HG03521 (cell line): ENCODE data around the gene CCZ1.
A peak's percentile ranks its signal among the peaks of the same experiment; 100 is the strongest.
"Not testable (repeated sequence)": the region's sequence is repeated elsewhere in the genome, so short reads cannot be mapped to it uniquely, and the experiment has no call there.

Experiments
- ATAC-seq: cut with Tn5 transposase; IDR thresholded peaks from one replicate; pipeline ENCODE4 v1.9.1; 2021; ENCODE audit warnings: mild to moderate bottlenecking, moderate library complexity; ENCODE audit not compliant: unreplicated experiment

The CCZ1 gene

DNA sequence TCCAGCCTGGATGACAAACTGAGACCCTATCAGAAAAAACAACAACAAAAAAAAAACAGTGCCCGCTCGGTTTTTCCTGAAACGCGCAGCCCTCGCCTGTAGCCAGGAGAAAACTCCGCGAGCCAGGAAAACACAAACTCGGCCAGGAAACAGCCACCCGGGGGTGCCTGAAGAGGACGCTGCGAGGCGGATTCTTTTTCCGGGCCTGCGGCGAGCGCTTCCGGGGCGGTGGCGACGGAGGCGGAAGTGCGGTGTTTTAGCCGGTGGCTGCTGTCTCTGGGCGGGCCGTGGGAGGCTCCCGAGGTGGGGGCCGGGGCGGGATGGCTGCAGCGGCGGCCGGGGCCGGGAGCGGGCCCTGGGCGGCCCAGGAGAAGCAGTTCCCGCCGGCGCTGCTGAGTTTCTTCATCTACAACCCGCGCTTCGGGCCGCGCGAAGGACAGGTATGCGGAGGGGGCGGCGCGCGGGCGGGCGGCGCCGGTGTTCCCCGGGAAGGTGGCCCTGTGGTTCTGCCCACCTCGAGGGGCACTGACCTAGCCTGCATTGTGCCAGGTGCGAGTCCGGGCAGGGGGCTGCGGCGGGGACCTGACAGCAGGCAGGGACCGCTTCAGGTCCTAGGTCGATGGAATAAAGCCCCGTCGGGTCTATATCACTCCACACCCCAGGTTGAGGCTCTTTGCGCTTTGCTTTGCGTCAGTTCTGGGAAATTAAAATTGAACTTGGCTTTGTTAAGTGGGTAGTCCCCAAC, at the start of gene CCZ1:
Gene CCZ1, plus strand, starts transcription at position 254 of the 745 bp plus-strand sequence. Its CDS starts 67 bp downstream, at position 321.
- ATAC-seq, result peak; percentile 87

DNA sequence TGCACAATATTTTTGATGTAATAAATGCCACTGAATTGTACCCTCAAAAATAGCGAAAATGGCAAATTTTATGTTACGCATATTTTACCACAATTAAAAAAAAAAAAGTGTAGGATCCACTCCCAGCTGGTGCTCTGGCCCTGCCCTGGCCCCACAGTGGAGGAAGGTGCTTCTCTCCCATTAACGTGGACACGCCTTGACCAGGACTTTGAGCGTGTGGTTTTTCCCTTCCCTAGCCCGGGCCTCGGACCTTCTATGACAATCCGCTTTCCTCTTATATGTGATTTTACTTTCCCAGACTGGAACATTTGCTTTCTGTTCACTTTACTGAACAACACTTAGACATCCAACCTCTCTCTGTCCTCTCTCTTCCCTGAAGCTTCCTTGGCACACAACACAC, 47.6 kb upstream of the CCZ1 start:
- no peak for ATAC-seq

DNA sequence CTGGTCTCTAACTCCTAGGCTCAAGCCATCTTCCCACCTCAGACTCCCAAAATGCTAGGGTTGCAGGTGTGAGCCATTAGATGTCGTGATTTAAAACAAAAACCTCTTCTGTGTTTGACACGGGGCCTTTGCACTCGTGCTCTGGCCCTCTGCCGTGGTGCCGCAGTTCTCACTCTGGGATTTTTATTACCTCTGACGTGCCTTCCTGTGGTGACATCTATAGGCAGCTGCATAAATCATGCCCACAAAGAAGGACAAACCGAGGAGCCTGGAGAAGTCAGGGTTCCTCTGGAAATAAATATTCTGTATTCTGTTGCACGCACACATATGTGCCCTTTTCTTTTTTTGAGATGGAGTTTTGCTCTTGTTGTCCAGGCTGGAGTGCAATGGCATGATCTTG, 43.8 kb upstream of the CCZ1 start:
- no peak for ATAC-seq

DNA sequence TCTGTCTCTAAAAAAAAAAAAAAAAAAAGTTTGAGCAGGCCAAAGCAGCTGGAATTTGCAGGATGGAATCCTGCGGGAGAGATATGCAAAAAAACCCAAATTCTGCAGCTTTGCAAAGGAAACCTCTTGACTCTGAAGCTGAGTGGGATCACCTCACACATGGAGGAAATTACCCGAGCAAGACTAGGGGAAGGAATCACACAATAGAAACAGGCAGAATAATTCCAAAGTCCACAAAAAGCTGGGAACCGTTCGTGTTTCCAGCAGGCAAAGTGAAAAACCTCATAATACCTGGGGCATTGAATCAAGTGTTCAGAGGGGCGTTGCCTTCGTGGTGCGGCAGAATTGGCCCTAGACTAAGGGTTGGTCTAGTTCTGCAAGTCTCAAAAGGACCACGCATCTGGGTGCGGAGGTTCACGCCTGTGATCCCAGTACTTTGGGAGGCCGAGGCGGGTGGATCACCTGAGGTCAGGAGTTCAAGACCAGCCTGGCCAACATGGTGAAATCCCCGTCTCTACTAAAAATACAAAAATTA, 41.4 kb upstream of the CCZ1 start:
- not testable (repeated sequence) for ATAC-seq

DNA sequence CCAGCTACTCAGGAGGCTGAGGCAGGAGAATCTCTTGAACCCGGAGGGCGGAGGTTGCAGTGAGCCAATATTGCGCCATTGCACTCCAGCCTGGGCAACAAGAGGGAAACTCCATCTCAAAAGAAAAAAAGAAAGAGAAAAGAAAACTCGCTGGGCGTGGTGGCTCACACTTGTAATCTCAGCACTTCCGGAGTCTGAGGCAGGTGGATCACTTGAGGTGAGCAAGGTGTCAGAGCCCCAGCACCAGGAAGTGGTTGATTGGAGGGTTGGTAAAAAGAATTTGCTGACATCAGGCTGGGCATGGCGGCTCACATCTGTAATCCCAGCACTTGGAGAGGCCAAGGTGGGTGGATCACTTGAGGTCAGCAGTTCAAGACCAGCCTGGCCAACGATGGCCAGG, 40.0 kb upstream of the CCZ1 start:
- ATAC-seq, result not testable (repeated sequence)

DNA sequence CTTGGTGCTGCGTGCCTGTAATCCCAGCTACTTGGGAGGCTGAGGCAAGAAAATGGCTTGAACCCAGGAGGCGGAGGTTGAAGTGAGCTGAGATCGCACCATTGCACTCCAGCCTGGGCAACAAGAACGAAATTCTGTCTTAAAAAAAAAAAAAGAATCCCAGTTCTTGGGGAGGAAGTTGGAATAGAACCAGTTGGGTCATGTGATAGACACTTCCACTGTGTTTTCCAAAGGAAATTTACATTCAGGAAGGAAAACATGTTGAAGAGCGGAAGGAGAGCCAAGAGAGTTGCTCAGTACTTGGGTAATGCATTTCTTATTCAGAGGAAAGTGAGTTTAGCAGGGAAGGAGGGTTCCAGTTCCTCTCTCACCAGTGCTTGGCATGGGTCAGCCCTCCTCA, 37.3 kb upstream of the CCZ1 start:
- not testable (repeated sequence) for ATAC-seq

DNA sequence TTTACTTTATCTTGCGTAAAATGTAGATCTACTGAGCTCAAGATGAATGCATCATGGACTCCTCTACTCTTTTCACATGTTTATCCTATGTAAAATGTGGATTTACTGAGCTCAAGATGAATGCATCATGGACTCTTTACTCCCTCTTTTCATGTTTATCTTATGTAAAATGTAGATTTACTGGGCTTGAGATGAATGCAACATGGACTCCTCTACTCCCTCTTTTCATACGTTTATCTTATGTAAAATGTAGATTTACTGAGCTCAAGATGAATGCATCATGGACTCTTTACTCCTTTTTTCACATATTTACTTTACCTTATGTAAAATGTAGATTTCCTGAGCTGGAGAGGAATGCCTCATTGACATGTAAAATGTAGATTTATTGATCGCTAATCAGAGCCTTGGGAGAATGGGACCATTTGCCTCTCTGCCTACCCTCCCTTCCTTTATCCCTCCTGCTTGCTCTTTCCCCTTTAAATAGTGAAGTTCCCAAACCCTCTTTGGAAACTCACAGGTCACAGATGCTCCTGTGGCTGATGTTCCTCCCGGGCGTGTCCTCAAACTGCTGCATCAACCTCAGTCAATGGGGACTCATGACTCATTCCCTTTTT, 35.7 kb upstream of the CCZ1 start:
- not testable (repeated sequence) for ATAC-seq

DNA sequence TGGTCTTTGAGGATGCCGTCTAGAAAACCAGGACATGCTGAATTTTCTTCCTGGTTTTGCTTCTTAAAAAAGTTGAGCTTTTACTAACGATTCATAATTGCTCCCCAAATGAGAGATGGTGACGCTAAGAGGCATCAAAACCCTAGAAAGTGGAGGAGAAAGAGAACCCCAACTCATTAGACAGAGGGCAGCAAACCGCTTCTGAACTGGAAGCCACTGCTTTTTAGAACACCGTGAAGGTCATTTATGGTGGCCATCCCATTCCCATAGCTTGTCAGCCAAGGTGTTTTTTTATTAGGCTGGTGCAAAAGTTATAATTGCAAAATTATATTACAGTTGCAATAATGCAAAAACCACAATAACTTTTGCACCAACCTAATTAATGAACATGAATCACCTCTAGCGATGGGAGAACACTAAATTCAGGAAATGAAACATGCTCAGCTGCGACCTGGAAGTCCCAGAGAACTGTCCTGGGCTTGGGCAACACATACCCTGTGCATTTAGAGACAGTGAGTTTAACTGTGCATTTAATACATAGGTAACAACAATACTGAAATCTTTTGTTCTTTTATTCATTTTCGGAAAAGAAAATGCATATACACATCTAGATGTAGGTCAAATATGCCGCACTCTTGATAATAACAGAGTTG, 33.1 kb upstream of the CCZ1 start:
- ATAC-seq, result not testable (repeated sequence)

DNA sequence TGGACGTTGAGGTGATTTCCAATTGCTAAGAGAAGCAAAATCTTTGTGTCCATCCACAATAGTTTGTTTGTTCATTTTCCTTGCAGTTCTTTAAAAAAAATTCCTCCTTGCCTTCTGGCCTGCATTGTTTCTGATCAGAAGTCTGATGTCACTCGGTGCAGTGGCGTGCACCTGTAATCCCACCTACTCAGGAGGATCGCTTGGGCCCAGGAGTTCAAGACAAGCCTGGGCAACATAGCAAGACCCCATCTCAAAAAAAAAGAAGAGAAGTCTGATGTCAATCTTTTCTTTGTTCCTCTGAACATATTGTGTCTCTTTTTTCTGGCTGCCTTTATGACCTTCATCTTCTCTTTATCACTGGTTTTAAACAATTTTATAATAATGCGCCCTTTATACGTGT, 31.5 kb upstream of the CCZ1 start:
- ATAC-seq, result no peak

DNA sequence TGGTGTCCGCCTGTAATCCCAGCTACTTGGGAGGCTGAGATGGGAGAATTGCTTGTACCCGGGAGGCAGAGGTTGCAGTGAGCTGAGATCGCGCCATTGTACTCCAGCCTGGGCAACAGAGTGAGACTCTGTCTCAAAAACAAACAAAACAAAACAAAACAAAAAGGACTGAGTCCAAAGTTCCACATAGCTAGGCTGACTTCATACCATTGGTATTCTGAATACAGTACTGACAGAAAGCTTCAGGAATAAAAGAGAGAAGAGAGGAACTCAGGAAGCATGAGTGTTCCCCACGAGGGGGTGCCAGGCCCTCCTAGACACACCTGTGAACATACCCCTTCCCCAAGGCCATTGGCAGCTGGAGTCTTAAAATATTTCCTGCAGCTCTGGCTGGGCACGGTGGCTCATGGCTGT, 29.6 kb upstream of the CCZ1 start:
- ATAC-seq, result not testable (repeated sequence)

DNA sequence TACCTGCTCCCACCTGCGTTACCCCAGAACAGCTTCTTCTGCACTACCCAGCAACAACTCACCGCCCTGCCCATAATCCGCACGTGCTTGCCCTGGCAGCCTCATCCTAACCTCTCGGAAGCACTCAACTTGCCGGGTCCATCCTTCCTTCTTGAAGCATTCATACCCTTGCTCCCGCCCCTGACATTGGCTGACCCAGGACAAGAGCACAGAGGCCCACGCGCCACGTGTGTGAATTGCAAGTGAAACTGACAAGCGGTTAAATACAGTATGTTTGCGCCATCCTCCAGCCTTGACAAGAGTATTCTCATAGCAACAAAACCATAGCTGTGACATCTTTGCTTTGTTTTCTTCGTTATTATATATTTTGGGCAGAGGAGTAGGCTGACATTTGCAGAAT, 28.8 kb upstream of the CCZ1 start:
- ATAC-seq, result no peak

DNA sequence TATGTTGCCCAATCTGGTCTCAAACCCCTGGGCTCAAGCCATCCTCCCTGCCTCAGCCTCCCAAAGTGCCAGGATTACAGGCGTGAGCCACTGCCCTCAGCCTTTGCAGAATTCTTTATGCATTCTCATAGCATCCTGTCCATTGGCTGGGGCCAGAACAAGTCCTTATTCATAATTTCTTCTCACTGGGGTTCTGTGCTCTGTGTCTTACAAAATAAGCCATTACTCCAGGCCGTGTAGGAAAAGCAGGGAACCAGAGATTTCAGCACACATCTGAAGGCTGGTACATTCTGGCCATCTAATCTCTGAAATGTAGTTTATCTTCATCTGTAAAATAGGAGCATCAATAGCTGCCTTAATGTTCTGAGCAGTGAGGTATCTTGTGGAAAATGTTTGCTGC, 28.2 kb upstream of the CCZ1 start:
- no peak for ATAC-seq

DNA sequence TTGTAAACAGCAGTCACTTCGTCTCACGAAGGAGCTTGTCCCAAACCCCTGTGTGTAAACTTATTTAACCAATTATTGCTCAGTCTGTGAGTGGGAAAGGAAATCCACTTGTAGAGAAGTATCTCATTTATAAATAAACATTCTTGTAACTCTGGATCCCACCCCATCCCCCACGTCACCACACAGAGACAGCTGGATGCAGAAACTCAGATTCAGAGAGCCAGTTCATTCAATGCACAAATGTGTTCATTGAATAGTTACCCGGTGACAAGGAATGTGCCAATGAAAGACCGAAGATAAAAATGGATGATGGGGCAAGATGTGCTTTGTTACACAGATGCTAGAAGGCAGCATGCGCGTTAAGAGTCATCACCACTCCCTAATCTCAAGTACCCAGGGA, 26.2 kb upstream of the CCZ1 start:
- ATAC-seq, result no peak

DNA sequence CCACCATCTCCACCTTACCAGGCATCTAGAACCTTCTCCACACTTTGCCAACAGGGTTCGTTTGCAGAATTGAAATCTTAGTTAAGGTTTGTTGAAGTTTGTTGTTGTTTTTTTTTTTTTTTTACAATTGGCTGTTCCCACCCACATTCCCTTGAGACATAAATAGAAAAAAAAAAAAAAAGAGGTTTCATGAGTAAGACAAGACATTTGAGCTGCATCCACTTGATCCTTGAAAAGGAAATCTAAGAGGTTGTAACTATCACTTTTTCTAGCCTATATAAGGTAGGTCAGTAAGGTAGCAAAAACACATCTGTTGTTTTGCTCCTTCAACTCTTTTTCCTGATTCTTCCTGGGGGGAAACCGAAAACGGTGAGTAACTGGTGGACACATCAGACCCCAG, 18.9 kb upstream of the CCZ1 start:
- ATAC-seq, result not testable (repeated sequence)

DNA sequence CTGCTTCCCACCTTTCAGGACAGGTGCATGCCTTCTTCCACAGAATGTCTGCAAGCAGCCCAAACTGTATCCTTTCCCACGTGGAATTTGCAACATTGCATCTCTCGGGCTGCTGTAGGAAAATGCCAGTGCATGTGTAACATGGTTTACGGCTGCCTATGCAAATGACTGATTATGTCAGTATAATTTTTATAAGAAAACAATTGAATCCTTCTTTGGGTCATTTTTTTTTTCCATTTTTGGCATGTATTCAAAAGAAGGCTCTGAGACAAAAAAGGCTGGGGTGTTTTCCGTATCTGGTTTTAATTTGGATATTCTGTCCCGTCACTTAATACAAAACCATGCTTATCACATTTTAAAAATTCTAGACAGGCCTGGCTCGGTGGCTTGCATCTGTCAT, 18.4 kb upstream of the CCZ1 start:
- ATAC-seq, result not testable (repeated sequence)

DNA sequence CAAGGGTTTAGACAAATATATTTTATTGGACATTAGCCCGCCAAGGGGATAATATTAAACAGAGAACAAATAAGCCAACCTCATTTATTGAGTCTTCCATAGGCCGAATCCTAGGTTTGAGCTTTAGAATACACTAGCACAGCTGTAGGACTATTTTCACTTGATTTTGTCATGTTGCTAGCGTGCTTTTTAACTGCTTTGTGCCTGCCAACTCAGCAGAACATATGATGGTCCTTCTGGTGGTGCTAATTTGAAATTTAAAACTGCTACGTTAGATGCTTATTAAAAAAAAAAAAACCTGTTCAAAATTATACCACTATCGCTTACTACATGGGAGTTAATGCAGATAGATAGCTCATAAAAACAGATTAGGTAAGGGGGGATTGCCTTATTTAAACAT, 14.1 kb upstream of the CCZ1 start:
- not testable (repeated sequence) for ATAC-seq

DNA sequence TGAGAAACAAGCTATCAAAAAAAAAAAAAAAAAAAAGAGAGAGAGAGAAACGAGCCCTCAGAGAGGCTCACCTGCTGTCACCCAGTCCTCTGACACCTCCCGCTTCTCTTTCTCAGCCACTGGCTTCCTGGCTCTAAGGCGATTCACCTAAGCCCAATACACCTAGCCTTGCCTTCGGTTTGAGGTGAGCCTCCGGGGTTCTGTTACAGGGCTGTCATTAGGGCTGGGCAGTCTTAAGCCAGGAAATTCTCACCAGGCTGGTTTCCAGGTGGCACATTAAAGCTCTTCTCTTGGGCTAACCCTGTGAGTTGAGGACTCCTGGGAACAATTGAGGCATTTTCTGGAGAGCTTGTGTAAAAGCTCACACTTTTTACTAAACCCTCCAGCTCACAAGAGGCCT, 10.5 kb upstream of the CCZ1 start:
- not testable (repeated sequence) for ATAC-seq

DNA sequence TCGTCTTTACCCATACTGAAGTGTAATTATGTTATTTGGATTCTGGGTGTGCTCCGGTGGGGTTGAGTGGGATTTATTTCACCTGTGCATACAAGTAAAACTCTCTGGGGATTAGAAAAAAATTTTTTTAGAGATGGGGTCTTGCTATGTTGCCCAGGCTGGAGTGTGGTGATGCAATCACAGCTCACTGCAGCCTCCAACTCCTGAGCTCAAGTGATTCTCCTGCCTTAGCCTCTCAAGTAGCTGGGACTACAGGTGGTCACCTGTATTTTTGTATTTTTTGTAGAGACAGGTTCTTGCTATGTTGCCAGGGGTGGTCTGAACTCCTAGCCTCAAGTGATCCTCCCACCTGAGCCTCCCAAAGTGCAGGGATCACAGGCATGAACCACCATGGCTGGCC, 8.3 kb upstream of the CCZ1 start:
- ATAC-seq, result not testable (repeated sequence)

DNA sequence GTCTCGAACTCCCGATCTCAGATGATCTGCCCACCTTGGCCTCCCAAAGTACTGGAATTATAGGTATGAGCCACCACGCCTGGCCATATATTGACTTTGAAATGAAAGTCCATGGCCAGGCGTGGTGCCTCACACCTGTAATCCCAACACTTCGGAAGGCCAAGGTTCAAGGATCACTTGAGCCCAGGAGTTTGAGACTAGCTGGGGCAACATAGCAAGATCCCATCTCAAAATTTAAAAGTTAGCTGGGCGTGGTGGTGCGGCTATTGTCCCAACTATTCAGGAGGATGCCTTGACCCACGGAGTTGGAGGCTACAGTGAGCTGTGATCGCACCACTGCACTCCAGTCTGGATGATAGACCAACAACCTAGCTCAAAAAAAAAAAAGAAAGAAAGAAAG, 6.0 kb upstream of the CCZ1 start:
- no peak for ATAC-seq

DNA sequence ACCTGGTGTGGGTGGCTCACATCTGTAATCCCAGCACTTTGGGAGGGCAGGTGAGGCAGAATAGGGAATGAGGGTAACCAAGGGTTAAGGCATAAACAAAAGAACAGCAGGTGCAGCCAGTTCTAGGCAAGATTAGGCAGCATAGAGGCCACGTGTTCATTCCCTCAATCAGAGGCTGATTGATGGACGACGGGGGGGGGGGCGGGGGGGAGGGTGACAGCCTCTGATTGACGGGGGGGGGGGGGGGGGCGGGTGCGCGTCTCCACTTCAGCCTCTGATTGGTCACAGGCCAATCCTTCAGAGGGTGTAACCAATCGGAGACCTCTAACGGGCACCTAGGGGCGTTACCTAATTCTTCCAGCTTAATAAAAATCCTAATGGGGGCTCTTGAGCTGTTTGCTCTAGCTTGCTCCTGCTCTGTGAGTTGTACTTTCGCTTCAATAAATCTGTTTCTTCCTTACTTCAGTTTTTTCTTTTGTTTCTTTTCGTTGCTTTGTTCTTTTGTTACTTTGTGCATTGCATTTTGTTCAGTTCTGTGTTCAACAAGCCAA, 1.1 kb upstream of the CCZ1 start:
- not testable (repeated sequence) for ATAC-seq

DNA sequence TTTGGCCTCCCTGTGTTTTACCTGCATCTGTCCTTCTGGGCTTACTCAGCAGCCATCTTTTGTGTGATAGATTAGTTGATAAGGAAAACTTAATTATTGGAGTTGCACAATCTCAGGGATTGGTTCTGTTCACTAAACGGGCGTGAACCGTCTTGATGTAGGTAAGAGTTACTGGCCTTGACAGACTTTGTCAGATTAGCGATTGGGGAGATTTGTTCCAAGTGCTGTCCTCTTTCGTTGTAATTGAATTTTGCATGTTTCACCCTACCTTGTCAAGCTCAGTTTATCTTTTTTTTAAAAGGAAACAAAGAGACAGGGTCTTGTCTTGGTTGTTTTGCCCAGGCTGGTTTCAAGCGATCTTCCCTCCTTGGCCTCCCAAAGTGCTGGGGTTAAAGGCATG, 4.5 kb downstream of the CCZ1 start:
- not testable (repeated sequence) for ATAC-seq
